Colonic mucosa (tissue), 4 donors: ENCODE results near the gene RAB35. TPM values are rescaled to one million over a fixed set of nuclear protein-coding genes. Genes with fewer than 3 reads are reported as not detected.
"Not testable (repeated sequence)": the region's sequence is repeated elsewhere in the genome, so short reads cannot be mapped to it uniquely, and the experiment has no call there.

ENCODE experiments used
- DNase-seq: peaks from one replicate; pipeline ENCODE4 v3.0.0-alpha.2; 2020
- H3K27ac ChIP-seq: fragments of 200-600 bp; one replicate; pipeline ENCODE4 v1.8.0; 2021
- H3K27me3 ChIP-seq: fragments of 200-600 bp; one replicate; pipeline ENCODE4 v1.8.0; 2021
- H3K36me3 ChIP-seq: fragments of 200-600 bp; one replicate; pipeline ENCODE4 v1.8.0; 2021
- H3K4me1 ChIP-seq: fragments of 200-600 bp; one replicate; pipeline ENCODE4 v1.8.0; 2021; ENCODE audit warnings: mild to moderate bottlenecking
- H3K4me3 ChIP-seq: fragments of 200-600 bp; one replicate; pipeline ENCODE4 v1.8.0; 2021
- H3K9ac ChIP-seq, 2 donors: one replicate each; pipeline ENCODE4 v1.7.0; 2013; ENCODE audit warnings: control low read depth in 2 of 2, low read depth in 2 of 2, low read length in 2 of 2
- H3K9me3 ChIP-seq: fragments of 200-600 bp; one replicate; pipeline ENCODE4 v1.8.0; 2021
- CTCF ChIP-seq: fragments of 200-600 bp; IDR thresholded peaks from one replicate; pipeline ENCODE4 v1.8.0; 2022; ENCODE audit warnings: antibody characterized with exemption, mild to moderate bottlenecking
- intact Hi-C: fragments of 100-400 bp; cut with DNase I; formaldehyde crosslinking; loops from one replicate; pipeline ENCODE4 v1.14.1; 2022
- microRNA-seq: library from miRNA; unstranded; fragments of <30 nt; microRNA quantifications from one replicate; pipeline ENCODE4, GENCODE V29; 2019
- total RNA-seq, 2 donors: library from RNA; stranded (reverse); fragmentation: NEBNext Ultra II Directional in 1 of 2; extraction: Animal tissue kit (Norgen Biotek cat#: 25700) in 1 of 2; gene quantifications; one replicate each; pipeline ENCODE4 v1.2.1, GENCODE V29; 2021
- donor health status: healthy.
- donor health status: DM: no; HTN: no; CAD: no.
- donor health status: DM: no; HTN: no; CAD: no.

Gene RAB35
- total RNA-seq, 2 donors from 2014 or later, result 46.4 to 61.9 TPM

- no peak overlapping the region for H3K9ac ChIP-seq
- H3K36me3 ChIP-seq, result no peaks in the 10 kb centered on the region
- H3K27me3 ChIP-seq, result no peaks in the 10 kb centered on the region
- H3K9me3 ChIP-seq, result no peaks in the 10 kb centered on the region
- no peak overlapping the region for H3K4me3 ChIP-seq
- no peak for DNase-seq
- intact Hi-C loops, result no loop called here
- no peaks in the 10 kb centered on the region for H3K4me1 ChIP-seq
- no peak overlapping the region for H3K27ac ChIP-seq
- no peak for TF ChIP-seq CTCF
Observed at GRCh38 chr12:120048263-120048662, 68.3 kb downstream of the RAB35 start.

DNA sequence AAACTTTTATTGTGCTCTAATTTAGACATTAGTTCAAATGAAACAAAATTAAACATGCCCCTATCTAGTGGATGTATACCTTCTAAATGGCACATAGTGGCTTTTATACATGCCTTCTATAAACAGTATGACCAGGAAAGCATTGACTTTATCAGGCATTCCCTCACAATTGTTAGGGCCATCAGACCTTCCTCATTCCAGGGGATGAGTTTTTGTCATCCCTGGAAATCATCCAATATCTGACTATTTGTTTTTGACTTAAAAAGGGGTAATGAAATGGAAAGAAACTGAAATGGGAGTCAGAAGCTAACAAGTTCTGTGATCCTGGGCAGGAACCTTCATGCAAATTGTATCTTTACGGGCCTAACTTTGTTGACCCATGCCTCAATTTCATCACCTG, 69.5 kb downstream of the RAB35 start:
- H3K36me3 ChIP-seq, result no peaks in the 10 kb centered on the region
- no peak for TF ChIP-seq CTCF
- H3K27ac ChIP-seq, result no peak overlapping the region
- no peak overlapping the region for H3K9ac ChIP-seq
- no peak overlapping the region for H3K4me3 ChIP-seq
- H3K9me3 ChIP-seq, result no peaks in the 10 kb centered on the region
- no peaks in the 10 kb centered on the region for H3K27me3 ChIP-seq
- intact Hi-C loops, result no loop called here
- no peak for DNase-seq
- H3K4me1 ChIP-seq, result no peaks in the 10 kb centered on the region

DNA sequence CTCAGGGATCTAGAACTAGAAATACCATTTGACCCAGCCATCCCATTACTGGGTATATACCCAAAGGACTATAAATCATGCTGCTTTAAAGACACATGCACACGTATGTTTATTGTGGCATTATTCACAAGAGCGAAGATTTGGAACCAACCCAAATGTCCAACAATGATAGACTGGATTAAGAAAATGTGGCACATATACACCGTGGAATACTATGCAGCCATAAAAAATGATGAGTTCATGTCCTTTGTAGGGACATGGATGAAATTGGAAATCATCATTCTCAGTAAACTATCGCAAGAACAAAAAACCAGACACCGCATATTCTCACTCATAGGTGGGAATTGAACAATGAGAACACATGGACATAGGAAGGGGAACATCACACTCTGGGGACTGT, 71.2 kb downstream of the RAB35 start:
- H3K9ac ChIP-seq, H3K4me1 ChIP-seq, H3K27ac ChIP-seq, H3K27me3 ChIP-seq, H3K36me3 ChIP-seq, H3K9me3 ChIP-seq, intact Hi-C loops, DNase-seq, H3K4me3 ChIP-seq: not testable (repeated sequence)

Small RNAs within 50 kb of the gene (microRNA-seq; reads per million reads assigned to microRNA genes)
- gene MIR4498, result not detected

Other genes with a start within 250 kb of the RAB35 start
- gene CIT, start 239.4 kb downstream of the RAB35 start, total RNA-seq, result 10 to 100 TPM; 12.6 to 42.4 TPM
- 10 to 100 TPM in 1 of 2 donors, 1 to 10 TPM in 1; 5.0 to 11.1 TPM for gene BICDL1, start 127.5 kb downstream of the RAB35 start, total RNA-seq
- gene GCN1, start 78.0 kb upstream of the RAB35 start, total RNA-seq, result 100 to 1,000 TPM in 1 of 2 donors, 10 to 100 TPM in 1; 53.4 to 144 TPM
- 1,000 to 10,000 TPM; 1,834 to 2,096 TPM for gene RPLP0, start 84.4 kb upstream of the RAB35 start, total RNA-seq
- gene PXN, start 149.0 kb upstream of the RAB35 start, total RNA-seq, result 100 to 1,000 TPM; 133 to 142 TPM
- gene RNU4-2, start 175.2 kb upstream of the RAB35 start, total RNA-seq, result 1,000 to 10,000 TPM; 2,653 to 6,886 TPM
- gene RNU4-1, start 176.5 kb upstream of the RAB35 start, total RNA-seq, result 1,000 to 10,000 TPM; 1,555 to 3,531 TPM
- 1 to 10 TPM; 1.3 to 1.6 TPM for gene SIRT4, start 185.6 kb upstream of the RAB35 start, total RNA-seq
- gene PLA2G1B, start 211.0 kb upstream of the RAB35 start, total RNA-seq, result 1 to 10 TPM in 1 of 2 donors, not detected in 1; 5.0 TPM